Activated naive CD4-positive, alpha-beta T cell treated with anti-CD3 and anti-CD28 coated beads, Interleukin-2, amount 10 ng/mL, durations not matched to agents 7 days and 5 days (primary cell): ENCODE data around the gene PSMG3.

ENCODE experiments used
- CTCF ChIA-PET: fragments of 350-600 bp; sonication (Branson Sonifier 250); formaldehyde crosslinking; loops from one replicate; lab custom pipeline; 2021; ENCODE audit warnings: antibody characterized with exemption; lab: Charles Lee
- DNase-seq: peaks from one replicate; pipeline ENCODE4 v3.0.0-alpha.2; 2020
- H3K27ac Mint-ChIP-seq: one replicate; pipeline ENCODE4 v1.8.0; 2021; ENCODE audit warnings: mild to moderate bottlenecking, moderate library complexity, mixed read lengths
- H3K27me3 Mint-ChIP-seq: one replicate; pipeline ENCODE4 v1.8.0; 2021; ENCODE audit warnings: mild to moderate bottlenecking, mixed read lengths
- H3K36me3 Mint-ChIP-seq: one replicate; pipeline ENCODE4 v1.8.0; 2021; ENCODE audit warnings: mixed read lengths
- H3K4me1 Mint-ChIP-seq: one replicate; pipeline ENCODE4 v1.8.0; 2021; ENCODE audit warnings: mixed read lengths
- H3K4me3 Mint-ChIP-seq: one replicate; pipeline ENCODE4 v1.8.0; 2021; ENCODE audit warnings: mild to moderate bottlenecking, moderate library complexity, mixed read lengths
- H3K9me3 Mint-ChIP-seq: one replicate; pipeline ENCODE4 v1.8.0; 2021; ENCODE audit warnings: mixed read lengths

The PSMG3 gene

DNA sequence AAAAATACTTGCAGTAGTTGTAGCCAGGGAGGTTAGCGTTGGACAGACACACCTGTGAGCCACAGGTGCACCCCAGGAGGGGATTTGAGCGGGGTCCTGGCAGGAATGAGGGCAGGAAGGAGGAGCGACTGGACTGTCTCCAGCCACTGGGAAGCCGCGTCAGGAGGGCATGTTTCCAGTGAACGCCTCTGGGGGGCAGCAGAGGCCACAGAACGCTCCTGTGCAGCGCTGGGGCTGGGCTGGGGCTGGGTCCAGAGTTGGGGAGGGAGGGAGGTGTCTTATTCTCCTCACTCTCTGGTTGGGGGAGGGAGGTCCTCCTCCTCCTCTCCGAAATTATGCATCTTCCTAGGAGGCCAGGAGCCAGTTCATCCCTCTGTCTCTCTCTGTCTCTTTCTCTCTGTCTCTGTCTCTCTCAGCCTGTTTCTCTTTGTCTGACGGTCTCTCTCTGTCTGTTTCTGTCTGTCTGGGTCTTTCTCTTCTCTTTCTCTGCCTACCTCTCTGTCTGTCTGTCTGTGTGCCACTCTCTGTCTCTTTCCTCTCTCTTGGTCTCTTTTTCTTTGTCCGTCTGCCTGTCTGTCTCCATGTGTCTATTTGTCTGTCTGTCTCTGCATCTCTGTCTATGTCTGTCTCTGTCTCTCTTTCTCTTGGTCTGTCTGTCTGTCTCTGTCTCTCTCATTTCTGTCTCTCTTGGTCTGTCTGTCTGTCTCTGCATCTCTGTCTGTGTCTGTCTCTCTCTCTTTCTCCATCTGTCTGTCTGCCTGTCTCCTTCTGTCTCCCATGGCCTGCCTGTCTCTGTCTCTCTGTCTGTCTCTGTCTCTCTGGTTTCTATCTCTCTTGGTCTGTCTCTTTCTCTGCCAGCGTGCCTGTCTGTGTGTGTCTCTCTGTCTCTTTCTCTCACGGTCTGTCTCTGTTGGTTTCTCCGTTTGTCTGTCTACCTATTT lies 9.9 kb upstream of the PSMG3 start:
- Mint-ChIP-seq H3K27me3 (peaks cover 5% of the 10 kb centered on the region), H3K4me1 (no peaks in the 10 kb centered on the region), H3K9me3 (no peaks in the 10 kb centered on the region), H3K36me3 (no peaks in the 10 kb centered on the region), H3K27ac (no peak overlapping the region), H3K4me3 (no peak overlapping the region)
- CTCF ChIA-PET = interaction anchor here (0.6 to 1.2 kb wide), 5 partner anchors 9 to 769 kb away, joined by 3 to 8 read pairs (median 3); no protein-coding TSS in a partner anchor
- peak; percentile 80 for DNase-seq

GRCh38 chr7:1578513-1578912 lies 8.7 kb upstream of the PSMG3 start:
- Mint-ChIP-seq H3K27ac (no peak overlapping the region), H3K9me3 (no peaks in the 10 kb centered on the region), H3K36me3 (no peaks in the 10 kb centered on the region), H3K4me1 (no peaks in the 10 kb centered on the region), H3K4me3 (no peak overlapping the region), H3K27me3 (peaks cover 5% of the 10 kb centered on the region)
- CTCF ChIA-PET = interaction anchor here (0.8 to 1.2 kb wide), 4 partner anchors 8 to 770 kb away, joined by 3 to 8 read pairs (median 4); no protein-coding TSS in a partner anchor
- DNase-seq = no peak

- Mint-ChIP-seq H3K36me3 (peaks cover 9% of the 10 kb centered on the region), H3K4me3 (no peak overlapping the region), H3K9me3 (no peaks in the 10 kb centered on the region), H3K27ac (no peak overlapping the region), H3K4me1 (peaks cover 10% of the 10 kb centered on the region), H3K27me3 (peaks cover 5% of the 10 kb centered on the region)
- CTCF ChIA-PET = interaction anchor here (0.7 to 1.1 kb wide), 2 partner anchors 423 to 771 kb away, joined by 4 read pairs; no protein-coding TSS in a partner anchor
- DNase-seq = no peak
These were observed 6.9 kb upstream of the PSMG3 start for GRCh38 chr7:1576521-1577253.

- Mint-ChIP-seq H3K4me3 (no peak overlapping the region), H3K27me3 (peaks cover 5% of the 10 kb centered on the region), H3K27ac (no peak overlapping the region), H3K9me3 (no peaks in the 10 kb centered on the region), H3K4me1 (peaks cover 16% of the 10 kb centered on the region), H3K36me3 (peaks cover 9% of the 10 kb centered on the region)
- CTCF ChIA-PET = interaction anchor here (0.7 kb wide), 1 partner anchor 422 kb away, joined by 4 read pairs; no protein-coding TSS in a partner anchor
- no peak for DNase-seq
These were observed 6.0 kb upstream of the PSMG3 start for GRCh38 chr7:1575809-1576208.

DNA sequence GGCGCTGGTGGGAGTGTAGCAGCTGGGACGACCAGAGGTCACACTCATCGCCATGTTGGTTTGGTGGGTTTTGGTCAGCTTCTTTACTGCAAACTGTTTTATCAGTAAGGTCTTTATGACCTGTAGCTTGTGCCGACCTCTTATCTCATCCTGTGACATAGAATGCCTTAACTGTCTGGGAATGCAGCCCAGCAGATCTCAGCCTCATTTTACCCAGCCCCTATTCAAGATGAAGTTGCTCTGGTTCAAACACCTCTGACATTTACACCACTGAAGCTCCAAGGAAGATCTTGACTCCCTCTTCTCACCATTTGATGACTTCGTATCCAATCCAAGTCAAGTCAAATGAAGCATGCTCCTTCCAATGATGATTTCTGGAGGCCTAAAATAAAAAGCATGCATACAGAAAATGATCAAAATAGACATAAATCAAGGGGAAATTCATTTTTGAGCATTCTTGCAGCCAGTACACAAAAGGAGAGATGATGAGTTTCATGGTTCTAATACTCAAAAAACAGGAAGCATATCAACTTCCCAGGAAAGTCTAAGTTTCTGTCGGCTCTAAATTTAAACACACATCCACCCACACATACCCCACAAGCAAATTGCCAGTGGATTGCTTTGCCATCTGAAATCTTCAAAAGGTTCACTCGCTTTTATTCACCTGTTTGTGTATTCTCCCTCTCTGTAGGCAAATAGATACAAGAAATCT lies 2.4 kb upstream of the PSMG3 start:
- Mint-ChIP-seq H3K9me3 (no peaks in the 10 kb centered on the region), H3K4me3 (peak overlapping the region; percentile 88), H3K4me1 (peaks cover 33% of the 10 kb centered on the region), H3K36me3 (peaks cover 13% of the 10 kb centered on the region), H3K27me3 (no peaks in the 10 kb centered on the region), H3K27ac (no peak overlapping the region)
- CTCF ChIA-PET = interaction anchor here (0.7 kb wide), 1 partner anchor 315 kb away, joined by 4 read pairs; no protein-coding TSS in a partner anchor
- DNase-seq = no peak

DNA sequence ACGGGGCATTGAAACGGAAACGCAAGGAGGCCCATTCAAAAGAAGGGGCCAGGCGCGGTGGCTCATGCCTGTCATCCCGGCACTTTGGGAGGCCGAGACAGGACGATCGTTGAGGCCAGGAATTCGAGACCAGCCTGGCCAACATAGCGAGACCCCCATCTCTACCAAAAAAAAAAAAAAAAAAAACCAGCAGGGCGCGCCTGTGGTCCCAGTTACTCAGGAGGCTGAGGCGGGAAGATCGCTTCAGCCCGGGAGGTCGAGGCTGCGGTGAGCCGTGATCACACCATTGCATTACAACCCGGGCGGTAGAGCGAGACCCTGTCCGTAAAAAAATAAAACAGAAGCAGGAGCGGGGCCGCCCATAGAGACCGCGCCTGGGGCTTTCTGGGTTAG lies 396 bp downstream of the PSMG3 start:
- peaks cover 39% of the 10 kb centered on the region for H3K4me1 Mint-ChIP-seq
- no peaks in the 10 kb centered on the region for H3K9me3 Mint-ChIP-seq
- CTCF ChIA-PET = interaction anchor here (1.5 kb wide), 1 partner anchor 36 kb away, joined by 4 read pairs; no protein-coding TSS in a partner anchor
- DNase-seq = no peak
- no peaks in the 10 kb centered on the region for H3K27me3 Mint-ChIP-seq
- H3K36me3 Mint-ChIP-seq = peaks cover 17% of the 10 kb centered on the region
- peak overlapping the region; percentile 86 for H3K27ac Mint-ChIP-seq
- H3K4me3 Mint-ChIP-seq = peak overlapping the region; percentile 85

GRCh38 chr7:1569016-1569415 lies 816 bp downstream of the PSMG3 start:
- Mint-ChIP-seq H3K36me3 (peaks cover 17% of the 10 kb centered on the region), H3K4me3 (peak overlapping the region; percentile 85), H3K4me1 (peaks cover 39% of the 10 kb centered on the region), H3K27ac (peak overlapping the region; percentile 86), H3K27me3 (no peaks in the 10 kb centered on the region), H3K9me3 (no peaks in the 10 kb centered on the region)
- CTCF ChIA-PET = interaction anchor here (1.5 kb wide), 1 partner anchor 36 kb away, joined by 4 read pairs; no protein-coding TSS in a partner anchor
- DNase-seq = no peak

GRCh38 chr7:1567896-1568510 lies 1.8 kb downstream of the PSMG3 start:
- peak overlapping the region; percentile 85 for H3K4me3 Mint-ChIP-seq
- H3K27me3 Mint-ChIP-seq = no peaks in the 10 kb centered on the region
- DNase-seq = no peak
- no peaks in the 10 kb centered on the region for H3K9me3 Mint-ChIP-seq
- peaks cover 16% of the 10 kb centered on the region for H3K36me3 Mint-ChIP-seq
- peaks cover 39% of the 10 kb centered on the region for H3K4me1 Mint-ChIP-seq
- CTCF ChIA-PET = interaction anchor here (1.5 kb wide), 1 partner anchor 35 kb away, joined by 4 read pairs; no protein-coding TSS in a partner anchor
- H3K27ac Mint-ChIP-seq = no peak overlapping the region

GRCh38 chr7:1567049-1567771 lies 2.6 kb downstream of the PSMG3 start:
- no peak overlapping the region for H3K4me3 Mint-ChIP-seq
- no peaks in the 10 kb centered on the region for H3K9me3 Mint-ChIP-seq
- peaks cover 9% of the 10 kb centered on the region for H3K36me3 Mint-ChIP-seq
- peak overlapping the region; percentile 62 for H3K27ac Mint-ChIP-seq
- H3K4me1 Mint-ChIP-seq = peaks cover 34% of the 10 kb centered on the region
- no peaks in the 10 kb centered on the region for H3K27me3 Mint-ChIP-seq
- CTCF ChIA-PET = no interaction called here
- no peak for DNase-seq

GRCh38 chr7:1566687-1567048 lies 3.2 kb downstream of the PSMG3 start:
- no peaks in the 10 kb centered on the region for H3K9me3 Mint-ChIP-seq
- DNase-seq = no peak
- H3K27me3 Mint-ChIP-seq = no peaks in the 10 kb centered on the region
- H3K4me3 Mint-ChIP-seq = no peak overlapping the region
- peaks cover 29% of the 10 kb centered on the region for H3K4me1 Mint-ChIP-seq
- peaks cover 8% of the 10 kb centered on the region for H3K36me3 Mint-ChIP-seq
- H3K27ac Mint-ChIP-seq = peak overlapping the region; percentile 37
- CTCF ChIA-PET = no interaction called here

DNA sequence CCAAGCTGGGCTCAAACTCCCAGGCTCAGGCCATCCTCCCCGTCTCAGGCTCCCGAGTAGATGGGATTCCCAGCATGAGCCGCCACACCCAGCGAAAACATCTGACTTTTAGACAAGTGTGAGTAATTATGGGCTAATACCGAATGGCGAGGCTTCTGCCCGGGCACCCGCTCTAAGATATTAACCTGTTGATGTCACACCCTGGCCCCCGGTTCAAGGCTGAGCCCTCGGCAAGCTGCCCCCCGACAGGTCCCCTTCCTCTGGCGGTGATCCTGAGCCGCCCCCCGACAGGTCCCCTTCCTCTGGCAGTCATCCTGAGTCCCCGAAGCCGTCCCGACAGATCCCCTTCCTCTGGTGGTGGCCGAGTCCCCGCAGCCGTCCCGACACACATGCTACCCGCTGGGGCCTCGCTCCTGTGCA lies 5.2 kb downstream of the PSMG3 start:
- no peaks in the 10 kb centered on the region for H3K9me3 Mint-ChIP-seq

GRCh38 chr7:1563981-1564602 lies 5.7 kb downstream of the PSMG3 start:
- H3K4me1 Mint-ChIP-seq = peaks cover 19% of the 10 kb centered on the region
- no peak for DNase-seq
- no peak overlapping the region for H3K27ac Mint-ChIP-seq
- no peaks in the 10 kb centered on the region for H3K9me3 Mint-ChIP-seq
- H3K27me3 Mint-ChIP-seq = no peaks in the 10 kb centered on the region
- no peak overlapping the region for H3K4me3 Mint-ChIP-seq
- H3K36me3 Mint-ChIP-seq = peaks cover 8% of the 10 kb centered on the region
- CTCF ChIA-PET = no interaction called here

More for the DNA sequence above, 5.2 kb downstream of the PSMG3 start:
- DNase-seq = no peak
- CTCF ChIA-PET = no interaction called here
- H3K4me1 Mint-ChIP-seq = peaks cover 21% of the 10 kb centered on the region
- H3K27me3 Mint-ChIP-seq = no peaks in the 10 kb centered on the region
- H3K4me3 Mint-ChIP-seq = no peak overlapping the region
- peaks cover 8% of the 10 kb centered on the region for H3K36me3 Mint-ChIP-seq
- no peak overlapping the region for H3K27ac Mint-ChIP-seq
